Body of pancreas (tissue), 4 donors: ENCODE results near the gene ANKRD40CL. TPM values are rescaled to one million over a fixed set of nuclear protein-coding genes. Genes with fewer than 3 reads are reported as not detected.

Experiments used
- ATAC-seq: fragments of 150-250 bp; one replicate; pipeline ENCODE4 v1.9.1; 2016
- DNase-seq, 4 donors: peaks; one replicate each; pipeline ENCODE4 v3.0.0-alpha.2; 2019
- H3K27ac ChIP-seq, 4 donors: fragments of 200-600 bp; sonication (generic); 1 replicate in 3 of 4; 2 replicates in 1 of 4; pipeline versions ENCODE4 v1.5.1 to v1.6.1; 2016 to 2019; ENCODE audit warnings: mild to moderate bottlenecking in 1 of 4, mixed read lengths in 1 of 4, moderate library complexity in 1 of 4
- H3K27me3 ChIP-seq, 2 donors: fragments of 200-600 bp; sonication (generic); one replicate each; pipeline ENCODE4 v1.6.0; 2016; ENCODE audit warnings: mild to moderate bottlenecking in 1 of 2
- H3K36me3 ChIP-seq, 2 donors: fragments of 200-600 bp; sonication (generic); replicated peaks in 1 of 2; 2 replicates each; pipeline ENCODE4 v1.5.1; 2016; ENCODE audit warnings: low read depth in 2 of 2; ENCODE audit not compliant: insufficient read depth in 1 of 2
- H3K4me1 ChIP-seq: fragments of 200-600 bp; sonication (generic); one replicate; pipeline ENCODE4 v1.6.0; 2016
- H3K4me3 ChIP-seq, 2 donors: fragments of 200-600 bp; sonication (generic); 1 replicate in 1 of 2; 2 replicates in 1 of 2; pipeline ENCODE4 v1.5.1; 2016 to 2019
- H3K9me3 ChIP-seq, 3 donors: fragments of 200-600 bp; sonication (generic); 1 replicate in 2 of 3; 2 replicates in 1 of 3; pipeline ENCODE4 v1.5.1; 2016
- CTCF ChIP-seq, 7 experiments: fragments of 450-650 bp in 4 of 7; fragments of 200-600 bp in 3 of 7; sonication (generic) in 3 of 7; IDR thresholded peaks; one replicate each; pipeline ENCODE4 v1.5.1; 2016 to 2019; ENCODE audit warnings: antibody characterized with exemption in 7 of 7
- POLR2A ChIP-seq, 3 donors: fragments of 450-650 bp; IDR thresholded peaks; one replicate each; pipeline ENCODE4 v1.6.1; 2016; ENCODE audit warnings: antibody characterized with exemption in 3 of 3, mild to moderate bottlenecking in 2 of 3
- WGBS, 2 donors: methylation state at CpG; one replicate each; pipeline ENCODE4 v1.1.5; 2017; 5-methylcytosine and 5-hydroxymethylcytosine counted together
- intact Hi-C: fragments of 100-400 bp; cut with DNase I; formaldehyde crosslinking; loops from one replicate; pipeline ENCODE4 v1.15.1; 2023
- total RNA-seq, 2 donors: library from RNA; depleted of rRNA; stranded (reverse); fragments of >200 nt; gene quantifications; one replicate each; pipeline ENCODE4 v1.1.0, GENCODE V29; 2016

ANKRD40CL gene
- total RNA-seq, 2 donors from 2014 or later, result 1.6 TPM; not detected in 1

GRCh38 chr17:50721194-50722010 lies 45.9 kb downstream of the ANKRD40CL start:
- peaks cover 56% of the 10 kb centered on the region for H3K4me1 ChIP-seq
- intact Hi-C loops, result no loop called here
- no peak for ATAC-seq

GRCh38 chr17:50719924-50720794 lies 47.2 kb downstream of the ANKRD40CL start:
- peak overlapping the region; percentile 63 for H3K4me3 ChIP-seq
- 1% methylated on average over 25 of the region's 25 CpGs for WGBS, 2 donors
- DNase-seq (no peak), ATAC-seq (no peak)
- intact Hi-C loops, result no loop called here
- TF ChIP-seq CTCF (IDR thresholded peaks at IDR 0.05) (no peak), POLR2A (IDR thresholded peaks at IDR 0.05) (peak in 1 of 3 donors; percentile 15)
- no peaks in the 10 kb centered on the region for H3K27me3 ChIP-seq
- peaks cover 44% of the 10 kb centered on the region for H3K4me1 ChIP-seq
- H3K9me3 ChIP-seq, result no peaks in the 10 kb centered on the region
- peak overlapping the region; percentile 98 to 99 (median 98) for H3K27ac ChIP-seq
- no peaks in the 10 kb centered on the region for H3K36me3 ChIP-seq

More at GRCh38 chr17:50721194-50722010, 45.9 kb downstream of the ANKRD40CL start:
- no peak for TF ChIP-seq POLR2A (IDR thresholded peaks at IDR 0.05)
- no peak for TF ChIP-seq CTCF (IDR thresholded peaks at IDR 0.05)
- Histone ChIP-seq H3K36me3 (no peaks in the 10 kb centered on the region), H3K27me3 (no peaks in the 10 kb centered on the region), H3K4me3 (peak overlapping the region in 1 of 2 donors; percentile 63), H3K27ac (peak overlapping the region in 3 of 4 donors; percentile 98 to 99 (median 99)), H3K9me3 (no peaks in the 10 kb centered on the region)
- 3 to 4% methylated on average over 7 of the region's 7 CpGs for WGBS, 2 donors
- DNase-seq, result no peak

GRCh38 chr17:50719144-50719923 lies 48.0 kb downstream of the ANKRD40CL start, which contains the start of gene LUC7L3:
LUC7L3 (plus strand) TSS chr17:50719603; CDS start chr17:50719733, 130 bp downstream.
- H3K27ac ChIP-seq, result peak within 1 kb of the TSS; percentile 98 to 99 (median 98)
- H3K36me3 ChIP-seq, result no peaks in the 10 kb centered on the region
- no peaks in the 10 kb centered on the region for H3K27me3 ChIP-seq
- 1 to 3% methylated on average over 30 to 76 of the region's 76 CpGs for WGBS, 2 donors
- peak within 1 kb of the TSS; percentile 63 for H3K4me3 ChIP-seq
- H3K4me1 ChIP-seq, result peaks cover 36% of the 10 kb centered on the region
- no peaks in the 10 kb centered on the region for H3K9me3 ChIP-seq
- peak; percentile 97 for ATAC-seq
- DNase-seq, result peak; percentile 94 to 95 (median 94)
- TF ChIP-seq CTCF (IDR thresholded peaks at IDR 0.05) (peak in 2 of 7 experiments; percentile 19 to 28), POLR2A (IDR thresholded peaks at IDR 0.05) (peak; percentile 71 to 90 (median 89))
- intact Hi-C loops, result no loop called here

- Histone ChIP-seq H3K4me1 (peaks cover 4% of the 10 kb centered on the region), H3K27ac (no peak overlapping the region), H3K4me3 (no peak overlapping the region), H3K9me3 (no peaks in the 10 kb centered on the region), H3K27me3 (no peaks in the 10 kb centered on the region), H3K36me3 (no peaks in the 10 kb centered on the region)
- no peak for DNase-seq
- WGBS, 2 donors, result 80 to 87% methylated on average over 2 to 3 of the region's 3 CpGs
- ATAC-seq, result no peak
- TF ChIP-seq CTCF (IDR thresholded peaks at IDR 0.05) (no peak), POLR2A (IDR thresholded peaks at IDR 0.05) (no peak)
- intact Hi-C loops, result no loop called here
Measured at GRCh38 chr17:50715471-50715870, 51.8 kb downstream of the ANKRD40CL start.
